Activated naive CD8-positive, alpha-beta T cell treated with anti-CD3 and anti-CD28 coated beads, Interleukin-2, amount 50 U/mL, for 16 hours (primary cell): Measurements from ENCODE around the gene SPAG4.
A peak's percentile ranks its signal among the peaks of the same experiment; 100 is the strongest.

Experiments used
- DNase-seq: peaks from one replicate; pipeline ENCODE4 v3.0.0-alpha.2; 2020; ENCODE audit warnings: low read depth, low spot score

The SPAG4 gene, protein sequence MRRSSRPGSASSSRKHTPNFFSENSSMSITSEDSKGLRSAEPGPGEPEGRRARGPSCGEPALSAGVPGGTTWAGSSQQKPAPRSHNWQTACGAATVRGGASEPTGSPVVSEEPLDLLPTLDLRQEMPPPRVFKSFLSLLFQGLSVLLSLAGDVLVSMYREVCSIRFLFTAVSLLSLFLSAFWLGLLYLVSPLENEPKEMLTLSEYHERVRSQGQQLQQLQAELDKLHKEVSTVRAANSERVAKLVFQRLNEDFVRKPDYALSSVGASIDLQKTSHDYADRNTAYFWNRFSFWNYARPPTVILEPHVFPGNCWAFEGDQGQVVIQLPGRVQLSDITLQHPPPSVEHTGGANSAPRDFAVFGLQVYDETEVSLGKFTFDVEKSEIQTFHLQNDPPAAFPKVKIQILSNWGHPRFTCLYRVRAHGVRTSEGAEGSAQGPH

DNA sequence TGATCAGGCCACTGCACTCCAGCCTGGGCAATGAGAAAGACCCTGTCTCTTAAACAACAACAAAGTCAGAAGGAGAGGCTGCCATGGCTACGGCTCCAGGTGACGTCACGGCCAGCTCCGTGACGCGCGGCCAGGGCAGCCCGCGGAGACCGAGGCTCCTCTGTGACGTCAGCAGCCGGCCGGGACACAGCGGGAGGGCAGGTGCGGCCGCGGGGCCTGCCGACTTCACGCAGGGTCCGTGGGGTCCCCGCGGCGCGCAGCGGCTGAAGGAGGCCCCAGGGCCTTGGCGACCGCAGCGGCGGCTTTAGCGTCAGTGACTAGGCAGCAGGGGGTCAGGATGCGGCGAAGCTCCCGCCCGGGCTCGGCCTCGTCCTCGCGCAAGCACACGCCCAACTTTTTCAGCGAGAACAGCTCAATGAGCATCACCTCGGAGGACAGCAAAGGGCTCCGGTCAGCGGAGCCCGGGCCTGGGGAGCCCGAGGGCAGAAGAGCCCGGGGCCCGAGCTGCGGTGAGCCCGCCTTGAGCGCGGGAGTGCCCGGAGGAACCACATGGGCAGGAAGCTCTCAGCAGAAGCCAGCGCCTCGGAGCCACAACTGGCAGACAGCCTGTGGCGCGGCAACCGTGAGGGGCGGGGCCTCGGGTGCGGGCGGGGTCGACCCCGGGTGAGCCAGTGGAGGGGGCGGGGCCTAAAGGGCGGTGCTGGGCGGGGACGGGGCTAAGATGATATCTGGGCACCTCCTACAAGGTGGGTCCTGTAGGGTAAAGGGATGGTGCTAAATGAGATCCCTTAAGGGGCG lies at the start of gene SPAG4:
TSS of gene SPAG4 (plus strand) at position 163 of the 798 bp plus-strand sequence. CDS start at position 338, 175 bp downstream.
- DNase-seq: peak; percentile 100

DNA sequence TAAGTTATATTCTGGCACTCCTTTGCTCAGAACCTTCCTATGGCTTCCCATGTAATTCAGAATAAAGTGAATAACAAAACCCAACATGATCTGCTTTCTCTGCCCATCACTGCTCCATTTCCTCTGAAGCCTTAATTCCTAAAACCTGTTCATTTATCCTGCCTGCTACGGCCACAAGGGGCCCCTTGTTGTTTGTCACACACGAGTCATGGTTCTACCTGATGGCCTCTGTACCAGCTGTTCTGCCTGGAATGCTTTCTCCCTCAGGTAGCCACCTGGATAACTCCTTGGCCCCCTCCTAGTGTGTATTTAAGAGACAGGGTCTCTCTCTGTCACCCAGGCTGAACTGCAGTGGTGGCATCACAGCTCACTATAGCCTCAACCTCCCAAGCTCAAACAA lies 47.0 kb upstream of the SPAG4 start:
- DNase-seq: no peak

DNA sequence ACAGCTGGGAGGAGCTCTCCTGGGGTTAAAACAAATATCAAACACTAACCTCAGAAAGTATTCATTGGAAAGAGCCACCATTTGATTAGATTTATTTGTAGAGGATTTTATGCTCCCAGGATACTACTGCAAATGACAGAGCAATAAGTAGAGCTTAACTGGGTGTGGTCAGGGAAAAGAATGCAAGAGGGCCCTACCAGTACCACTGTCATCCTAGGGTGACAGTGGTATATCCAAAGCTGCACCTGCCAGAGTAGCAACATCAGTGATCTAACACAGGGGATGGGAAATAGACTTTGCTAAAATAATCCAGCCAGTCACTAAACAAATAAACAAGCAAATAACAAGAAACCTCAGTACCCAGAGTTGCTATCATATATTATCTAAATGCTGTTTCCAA lies 44.1 kb upstream of the SPAG4 start:
- no peak for DNase-seq

DNA sequence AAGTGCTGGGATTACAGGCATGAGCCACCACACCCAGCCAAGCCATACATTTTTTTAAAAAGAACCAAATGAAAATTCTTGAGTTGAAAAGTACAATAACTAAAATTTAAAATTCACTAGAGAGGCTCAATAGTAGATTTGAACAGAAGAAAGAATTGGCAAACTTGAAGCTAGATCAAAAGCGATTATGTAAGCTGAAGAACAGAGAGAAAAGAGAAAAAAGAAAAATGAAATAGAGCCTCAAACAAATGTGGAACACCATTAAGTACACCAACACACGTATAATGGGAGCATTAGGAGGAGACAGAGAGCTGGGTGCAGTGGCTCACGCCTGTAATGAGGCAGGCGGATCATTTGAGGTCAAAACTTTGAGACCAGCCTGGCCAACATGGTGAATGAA lies 42.8 kb upstream of the SPAG4 start:
- DNase-seq: no peak

DNA sequence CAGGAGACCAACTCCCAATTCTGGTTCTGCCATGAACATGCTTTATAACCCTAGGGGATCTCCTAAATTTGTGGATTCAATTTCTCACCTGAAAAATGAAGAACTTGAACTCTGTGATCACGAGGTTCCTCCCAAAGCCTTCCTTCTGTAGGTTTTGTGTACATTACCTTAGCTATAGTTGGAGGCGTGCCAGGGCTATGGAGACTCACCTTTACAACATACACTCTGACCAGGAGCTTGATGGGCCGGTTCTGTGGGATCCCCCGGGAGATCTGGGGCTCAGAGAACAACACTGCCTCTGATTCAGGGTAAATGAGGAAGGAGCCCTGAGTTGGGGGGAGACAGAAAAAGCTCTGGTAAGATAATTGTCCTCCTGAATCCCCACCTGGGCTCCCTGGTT lies 39.7 kb upstream of the SPAG4 start:
- DNase-seq: no peak

DNA sequence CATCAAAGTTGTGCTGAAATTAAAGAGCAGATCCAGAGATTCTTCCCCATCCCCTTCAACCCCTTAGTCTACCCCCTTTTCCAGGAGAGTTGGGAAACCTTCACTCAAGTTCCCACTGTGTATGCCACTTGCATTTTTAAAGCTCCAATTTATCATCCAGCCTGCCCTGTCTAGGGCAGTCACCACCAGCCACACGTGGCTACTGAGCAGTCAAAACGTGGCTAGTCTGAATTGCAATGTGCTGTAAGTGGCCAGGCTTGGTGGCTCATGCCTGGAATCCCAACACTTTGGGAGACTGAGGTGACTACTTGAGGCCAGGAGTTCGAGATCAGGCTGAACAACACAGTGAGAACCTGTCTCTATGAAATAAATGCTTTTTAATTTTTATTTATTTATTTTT lies 38.8 kb upstream of the SPAG4 start:
- no peak for DNase-seq

DNA sequence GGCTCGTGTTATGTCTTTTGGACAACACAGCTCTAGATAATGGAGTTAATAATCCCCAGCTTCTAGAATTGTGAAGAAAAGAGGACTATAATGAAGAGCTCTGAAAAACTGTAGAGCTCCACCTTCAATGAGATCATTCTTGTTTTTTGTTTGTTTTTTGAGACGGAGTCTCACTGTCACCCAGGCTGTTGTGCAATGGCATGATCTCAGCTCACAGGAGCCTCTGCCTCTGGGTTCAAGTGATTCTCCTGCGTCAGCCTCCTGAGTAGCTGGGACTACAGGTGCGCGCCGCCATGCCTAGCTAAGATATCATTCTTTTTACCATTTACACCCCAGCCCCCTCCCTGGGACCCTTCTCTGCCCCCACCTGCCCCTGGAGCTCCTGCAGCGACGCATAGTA lies 37.2 kb upstream of the SPAG4 start:
- DNase-seq: no peak

DNA sequence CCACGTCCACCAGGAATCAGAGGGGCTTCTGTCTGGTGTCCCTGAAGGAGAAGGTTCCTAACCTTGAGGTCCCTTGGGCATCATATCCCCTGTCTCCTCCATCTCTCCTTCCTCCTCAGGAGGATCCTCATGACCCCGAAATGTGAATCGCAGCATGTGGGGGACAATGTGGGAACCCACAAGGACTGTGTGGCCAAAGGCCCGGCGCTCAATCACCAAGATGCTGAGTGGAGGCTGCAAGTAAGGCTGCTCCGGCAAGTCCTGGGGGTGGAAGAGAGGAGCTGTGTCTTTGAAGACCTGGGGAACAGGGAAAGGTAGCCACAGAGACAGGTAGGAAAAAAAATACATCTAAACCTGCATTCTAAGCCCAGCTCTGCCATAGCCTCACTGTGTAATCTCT lies 36.4 kb upstream of the SPAG4 start:
- DNase-seq: no peak

DNA sequence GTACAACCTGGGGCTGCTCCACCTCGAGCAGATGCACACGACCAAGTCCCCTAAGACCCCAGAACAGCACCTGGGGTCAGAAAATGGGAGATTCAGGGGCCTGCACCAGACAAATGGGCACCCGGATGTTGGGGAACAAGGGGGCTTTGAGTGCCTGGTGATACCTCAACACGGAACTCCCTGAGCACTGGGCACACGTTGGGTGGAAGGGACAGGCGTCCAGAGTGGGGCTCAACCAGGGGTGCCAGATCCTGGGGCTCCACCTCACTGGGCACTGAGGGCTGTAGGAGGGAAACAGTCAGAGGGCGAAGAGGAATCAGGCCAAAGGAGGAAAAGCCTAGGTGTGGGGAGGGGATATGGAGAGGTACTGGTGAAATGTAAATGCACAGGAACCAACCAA lies 33.5 kb upstream of the SPAG4 start:
- DNase-seq: no peak

DNA sequence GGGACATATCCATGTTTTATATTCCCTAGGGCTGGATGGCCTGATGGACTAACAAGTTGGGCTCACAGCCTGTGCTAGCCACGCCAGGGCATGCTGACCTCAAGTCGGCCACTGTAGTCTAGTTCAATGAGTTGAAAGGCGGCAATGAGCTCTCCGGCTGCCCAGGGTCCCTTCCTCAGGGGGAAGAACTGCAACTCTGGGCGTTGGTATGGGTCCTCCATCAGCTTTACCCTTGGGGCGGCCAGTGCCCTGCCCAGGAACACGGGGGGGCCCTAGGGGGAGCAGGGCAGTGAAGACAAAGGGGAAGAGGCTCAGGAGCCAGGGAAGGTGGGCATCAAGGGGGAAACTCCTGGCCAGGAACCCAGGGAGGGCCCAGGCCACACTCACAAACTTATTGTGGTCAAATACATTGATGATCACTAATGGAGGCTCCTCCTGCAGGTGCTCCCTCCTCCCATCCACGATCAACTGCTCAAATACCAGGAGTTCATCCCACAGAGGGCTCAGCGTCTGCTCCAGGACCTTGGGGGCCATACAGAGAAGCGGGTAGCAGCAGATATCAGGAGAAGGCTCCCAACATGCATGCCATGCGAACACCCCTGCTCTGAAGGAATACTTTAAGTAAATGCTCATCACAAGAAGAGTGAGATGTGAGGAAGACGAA lies 32.8 kb upstream of the SPAG4 start:
- DNase-seq: no peak

DNA sequence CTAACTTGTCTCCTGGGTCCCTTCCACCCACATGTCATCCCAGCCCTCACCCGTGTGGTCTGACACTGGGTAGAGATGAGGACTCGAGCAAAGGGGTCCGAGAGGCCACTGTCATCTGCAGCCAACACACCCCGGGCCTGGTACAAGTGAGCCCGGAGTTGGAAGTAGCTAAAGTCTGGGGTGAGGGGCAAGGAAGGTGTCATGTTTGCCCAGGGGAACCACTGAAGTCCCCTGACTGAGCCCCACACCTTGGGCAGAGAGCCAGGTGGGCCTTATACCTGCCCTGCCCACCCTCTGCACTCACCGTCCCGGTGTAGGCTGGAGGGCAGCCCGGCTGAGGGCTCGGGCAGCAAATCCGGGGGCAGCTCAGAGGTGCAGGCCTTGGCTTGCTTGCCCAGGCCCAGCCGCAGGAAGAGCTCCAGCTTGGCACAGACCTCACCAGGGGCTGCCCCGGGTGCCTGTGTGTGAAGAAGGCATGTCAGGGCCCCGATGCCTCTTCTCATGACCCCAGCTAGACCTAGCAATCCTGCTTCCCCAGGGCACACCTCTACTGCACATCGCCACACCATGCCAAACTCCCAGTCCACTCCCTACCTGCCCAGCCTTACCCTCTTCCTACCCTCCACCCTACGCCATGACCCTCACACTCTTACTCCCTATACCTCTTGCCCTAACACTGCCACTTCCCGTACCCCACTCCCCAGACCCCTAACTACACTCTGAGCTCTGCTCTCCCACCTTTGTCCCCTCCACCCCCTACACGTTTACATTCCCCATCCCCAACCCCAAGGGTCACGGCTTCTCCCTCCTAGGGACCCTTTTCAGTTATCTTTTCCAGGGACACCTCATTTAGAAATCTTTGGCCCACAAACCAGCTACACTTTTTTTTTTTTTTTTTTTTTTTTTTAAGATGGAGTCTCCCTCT lies 31.7 kb upstream of the SPAG4 start:
- no peak for DNase-seq

DNA sequence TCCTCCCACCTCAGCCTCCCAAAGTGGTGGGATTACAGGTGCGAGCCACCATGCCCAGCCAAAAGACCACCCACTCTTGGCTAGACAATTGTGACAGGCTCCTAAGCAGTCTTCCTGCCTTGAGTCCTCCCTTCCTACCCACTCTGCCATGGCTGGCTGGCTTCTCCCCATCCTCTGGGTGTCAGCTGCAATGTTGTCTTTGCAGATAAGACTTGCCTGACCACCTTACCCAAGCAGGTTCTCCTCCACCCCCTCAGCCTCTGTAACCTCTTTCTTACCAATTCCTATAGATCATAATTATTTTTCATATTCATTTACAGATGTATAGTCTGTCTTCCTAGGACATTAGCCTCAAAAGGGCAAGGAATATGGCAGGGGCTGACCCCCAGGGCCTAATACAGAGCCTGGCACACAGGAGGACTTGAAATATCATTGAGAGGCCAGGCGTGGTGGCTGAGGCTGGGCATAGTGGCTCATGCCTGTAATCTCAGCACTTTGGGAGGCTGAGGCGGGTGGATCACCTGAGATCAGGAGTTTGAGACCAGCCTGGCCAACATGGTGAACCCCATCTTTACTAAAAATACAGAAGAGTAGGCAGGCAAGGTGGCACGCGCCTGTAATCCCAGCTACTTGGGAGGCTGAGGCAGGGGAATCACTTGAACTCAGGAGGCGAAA lies 28.7 kb upstream of the SPAG4 start:
- DNase-seq: no peak

DNA sequence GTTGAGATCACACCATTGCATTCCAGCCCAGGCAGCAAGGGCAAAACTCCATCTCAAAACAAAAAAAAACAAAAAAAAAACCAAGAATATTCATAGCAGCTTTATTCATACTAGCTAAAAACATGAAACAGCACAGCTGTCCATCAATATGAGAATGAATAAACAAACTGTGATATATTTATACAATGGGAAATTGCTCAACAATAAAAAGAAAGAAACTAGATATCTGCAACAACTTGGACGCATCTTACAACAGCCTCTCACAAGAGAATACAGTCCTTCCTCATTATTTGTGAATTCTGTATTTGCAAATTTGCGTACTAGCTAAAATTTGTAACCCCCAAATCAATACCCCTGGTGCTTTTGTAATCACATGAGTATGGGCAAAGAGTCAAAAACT lies 28.2 kb upstream of the SPAG4 start:
- DNase-seq: no peak

DNA sequence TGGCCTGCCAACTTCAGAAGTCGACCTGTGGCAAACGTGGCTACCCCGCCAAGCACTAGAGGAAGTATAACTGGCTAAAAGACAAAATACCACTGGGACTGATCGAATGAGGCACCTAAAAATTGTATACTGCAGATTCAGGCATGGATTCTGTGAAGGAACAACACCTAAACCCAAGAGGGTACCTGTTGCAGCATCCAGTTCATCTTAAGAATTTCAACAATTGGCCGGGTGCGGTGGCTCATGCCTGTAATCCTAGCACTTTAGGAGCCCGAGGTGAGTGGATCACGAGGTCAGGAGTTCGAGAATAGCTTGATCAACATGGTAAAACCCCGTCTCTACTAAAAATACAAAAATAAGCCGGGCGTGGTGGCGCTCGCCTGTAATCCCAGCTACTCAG lies 27.2 kb upstream of the SPAG4 start:
- DNase-seq: no peak

DNA sequence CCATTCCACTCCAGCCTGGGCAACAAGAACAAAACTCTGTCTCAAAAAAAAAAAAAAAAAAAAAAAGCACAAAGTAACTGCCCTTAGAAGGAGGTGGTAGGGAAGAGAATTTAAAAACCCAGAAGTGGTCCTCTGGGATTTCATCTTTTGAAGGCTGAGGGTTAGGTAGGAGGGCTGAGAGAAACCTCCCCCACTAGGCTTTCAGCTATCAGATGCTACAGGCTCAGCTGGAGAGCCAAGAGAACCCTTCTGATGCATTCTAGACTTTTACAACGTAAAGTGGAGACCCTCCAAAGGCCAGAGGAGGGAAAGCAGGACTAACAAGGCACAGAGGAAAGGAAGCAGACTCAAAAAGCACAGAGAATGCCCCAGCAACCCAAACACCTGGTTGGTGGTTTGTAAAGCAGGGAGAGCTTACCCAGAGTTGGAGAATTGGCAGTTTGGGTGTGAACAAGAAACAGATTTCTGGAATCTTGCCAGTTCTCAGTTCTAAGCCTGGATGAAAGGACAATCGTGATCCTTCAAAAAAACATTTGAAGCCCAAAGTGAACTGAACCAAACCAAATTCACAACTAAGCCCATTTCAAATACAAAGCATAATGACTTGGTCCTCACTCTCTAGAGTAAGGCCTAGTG lies 23.2 kb upstream of the SPAG4 start:
- no peak for DNase-seq

DNA sequence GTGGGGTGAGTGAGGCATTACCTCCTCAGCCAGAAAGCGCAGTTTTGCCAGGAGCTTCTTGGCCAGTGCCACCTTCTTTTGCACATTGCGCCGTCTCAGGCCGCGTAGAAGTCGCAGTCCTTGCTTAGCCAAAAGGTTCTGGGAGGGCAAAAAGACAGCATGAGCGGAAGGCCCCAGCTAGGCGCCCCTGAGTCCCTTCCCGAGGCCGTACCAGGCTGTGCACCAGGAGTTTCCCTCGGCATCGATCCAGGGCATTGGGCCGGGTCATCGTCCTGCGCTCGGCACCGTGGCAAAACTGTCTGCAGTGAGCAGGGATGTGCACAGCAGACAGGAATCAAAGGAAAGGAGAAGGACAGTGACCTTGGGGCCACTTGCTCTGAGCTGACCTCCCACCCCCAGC lies 20.2 kb upstream of the SPAG4 start:
- no peak for DNase-seq

DNA sequence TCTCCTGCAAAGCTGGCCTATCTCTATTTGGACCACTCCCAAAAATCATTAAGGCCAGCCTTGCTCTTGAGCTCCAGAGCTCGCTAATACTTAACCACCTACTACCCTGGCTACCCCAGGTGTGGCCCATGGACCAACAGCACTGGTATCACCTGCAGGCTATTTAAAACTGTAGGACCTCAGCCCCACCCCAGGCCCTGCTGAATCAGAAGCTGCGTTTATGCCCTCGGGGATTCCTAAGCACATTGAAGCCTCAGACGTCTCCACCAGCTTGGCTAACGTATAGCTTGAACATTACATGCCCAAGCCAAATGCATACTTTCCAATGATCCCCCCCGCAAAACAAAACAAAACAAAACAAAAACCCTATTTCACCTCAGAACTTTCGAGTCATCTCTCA lies 19.7 kb upstream of the SPAG4 start:
- DNase-seq: no peak

DNA sequence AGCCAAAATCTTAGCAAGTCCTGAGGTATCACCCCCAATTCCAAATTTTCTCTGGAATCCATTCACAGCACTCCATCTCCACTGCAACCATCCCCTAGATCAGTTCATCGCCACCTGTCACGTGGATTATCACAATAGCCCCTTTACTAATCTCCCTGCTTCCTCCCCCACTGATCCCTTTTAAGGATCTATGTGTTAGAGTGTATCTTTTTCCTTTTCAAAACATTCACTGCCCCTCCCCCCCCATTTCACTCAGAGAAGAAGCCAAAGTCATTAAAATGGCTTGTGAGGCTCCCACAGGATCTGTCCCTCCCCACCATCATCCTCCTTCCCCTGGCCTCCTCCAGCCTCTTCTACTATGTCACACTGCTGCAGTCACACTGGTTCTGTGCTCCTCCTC lies 18.4 kb upstream of the SPAG4 start:
- no peak for DNase-seq

DNA sequence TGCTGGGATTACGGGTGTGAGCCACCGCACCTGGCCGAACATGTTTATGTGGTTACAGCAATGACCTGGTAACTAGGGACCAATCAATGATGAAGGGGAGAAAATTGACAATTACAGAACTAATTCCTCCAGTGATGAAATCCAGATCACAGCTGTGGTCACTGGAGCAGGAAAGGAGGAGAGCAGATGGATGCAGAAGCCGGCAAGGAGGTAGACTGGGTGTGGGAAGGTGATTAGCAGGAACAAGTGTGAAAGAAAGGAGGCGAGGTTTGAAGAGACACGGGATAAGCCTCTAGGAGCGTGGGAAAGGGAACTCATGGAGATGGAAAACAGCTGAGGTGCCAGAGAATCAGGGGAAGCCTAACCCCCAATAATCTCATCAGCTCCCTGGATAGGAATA lies 17.2 kb upstream of the SPAG4 start:
- no peak for DNase-seq
